Activated T-helper 2 cell treated with anti-CD3 and anti-CD28 coated beads, Interferon-gamma antibody, Interleukin-2, Interleukin-4, amounts not matched to agents 10 μg/mL and 5 μg/mL and 100 μg/mL, durations not matched to agents 14 hours and 24 hours and 36 hours (primary cell): ENCODE results near the gene NGEF. TPM values are rescaled to one million over a fixed set of nuclear protein-coding genes. Genes with fewer than 3 reads are reported as not detected.

ENCODE experiments used
- DNase-seq: peaks from one replicate; pipeline ENCODE4 v3.0.0; 2021; ENCODE audit warnings: low spot score
- H3K27ac Mint-ChIP-seq: one replicate; pipeline ENCODE4 v1.8.0; 2021; ENCODE audit warnings: mixed read lengths
- H3K27me3 Mint-ChIP-seq: one replicate; pipeline ENCODE4 v1.8.0; 2021; ENCODE audit warnings: low read depth, mixed read lengths
- H3K36me3 Mint-ChIP-seq: one replicate; pipeline ENCODE4 v1.8.0; 2021; ENCODE audit warnings: low read depth, mixed read lengths
- H3K4me1 Mint-ChIP-seq: one replicate; pipeline ENCODE4 v1.8.0; 2021; ENCODE audit warnings: low read depth, mixed read lengths
- H3K4me3 Mint-ChIP-seq: one replicate; pipeline ENCODE4 v1.8.0; 2021; ENCODE audit warnings: low read depth, mild to moderate bottlenecking, moderate library complexity, mixed read lengths
- H3K9me3 Mint-ChIP-seq: one replicate; pipeline ENCODE4 v1.8.0; 2021; ENCODE audit warnings: mixed read lengths
- intact Hi-C: fragments of 100-400 bp; cut with micrococcal nuclease; formaldehyde crosslinking; loops from one replicate; pipeline ENCODE4 v1.15.1; 2023
- total RNA-seq: library from RNA; stranded (reverse); gene quantifications from 2 replicates; pipeline ENCODE4 v1.2.3, GENCODE V29; 2022

NGEF gene
- total RNA-seq, 1 donor from 2014 or later: 2.5 TPM

GRCh38 chr2:232829988-232830387, 183.1 kb downstream of the NGEF start:
- no peaks in the 10 kb centered on the region for H3K9me3 Mint-ChIP-seq
- H3K27ac Mint-ChIP-seq: no peak overlapping the region
- H3K27me3 Mint-ChIP-seq: no peaks in the 10 kb centered on the region
- no peak for DNase-seq
- peaks cover 75% of the 10 kb centered on the region for H3K36me3 Mint-ChIP-seq
- peaks cover 18% of the 10 kb centered on the region for H3K4me1 Mint-ChIP-seq
- no peak overlapping the region for H3K4me3 Mint-ChIP-seq
- intact Hi-C loops: no loop called here

Other genes starting within 250 kb of the NGEF start
- not detected in 2 replicates for gene KCNJ13, start 236.7 kb downstream of the NGEF start, total RNA-seq
- gene SNORC, start 143.0 kb downstream of the NGEF start, total RNA-seq: 1.9 and 3.2 TPM in 2 replicates
- gene NEU2, start 19.4 kb upstream of the NGEF start, total RNA-seq: not detected in 2 replicates
- 58.5 and 62.3 TPM in 2 replicates for gene INPP5D, start 47.1 kb upstream of the NGEF start, total RNA-seq
- gene ATG16L1, start 238.4 kb upstream of the NGEF start, total RNA-seq: 33.5 and 35.5 TPM in 2 replicates